ENCODE data around the gene REEP3. TPM values are rescaled to one million over a fixed set of nuclear protein-coding genes. Genes with fewer than 3 reads are reported as not detected.

Gene REEP3
- total RNA-seq, 2 experiments from 2014 or later = 16.7 to 19.4 TPM

DNA sequence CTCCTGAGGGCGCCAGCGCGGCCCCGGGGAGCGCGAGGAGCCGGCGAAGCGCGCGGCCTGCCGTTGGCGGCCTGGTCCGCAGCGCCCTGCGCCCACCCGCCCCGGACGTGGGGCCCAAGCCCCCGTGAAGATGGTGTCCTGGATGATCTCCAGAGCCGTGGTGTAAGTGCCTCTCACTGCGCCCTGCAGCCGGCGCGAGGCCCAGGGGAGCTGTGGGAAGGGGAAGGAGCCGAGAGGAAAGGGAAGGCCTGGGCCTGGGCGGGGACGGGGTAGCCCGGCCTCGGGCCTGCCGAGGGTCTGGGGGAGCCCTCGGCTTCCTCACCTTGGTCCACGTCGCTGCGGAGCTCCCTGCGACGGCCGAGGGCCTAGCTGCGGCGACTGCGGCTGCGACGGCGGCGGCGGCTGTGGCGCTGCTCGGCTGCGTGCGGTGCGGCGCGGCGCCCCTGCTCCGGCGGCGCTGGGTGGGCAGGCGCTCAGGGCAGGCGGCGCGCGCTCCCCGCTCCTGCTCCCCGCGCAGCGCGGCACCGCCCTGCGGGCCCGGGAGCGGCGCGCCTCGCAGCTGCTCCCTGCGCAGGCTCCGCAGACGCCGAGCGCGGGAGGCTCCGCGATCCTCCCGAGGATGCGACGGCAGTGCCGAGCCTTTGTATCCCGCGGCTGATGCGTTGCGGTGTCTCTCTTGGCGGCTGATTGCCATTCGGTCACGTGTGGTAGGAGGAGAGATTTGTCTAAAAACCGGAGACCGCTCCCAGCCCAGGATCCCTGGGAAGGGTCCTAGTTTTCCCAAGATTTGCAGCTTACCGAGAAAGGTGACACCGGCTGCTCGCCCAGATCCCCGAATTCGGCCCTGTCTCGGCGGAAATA lies 445 bp downstream of the REEP3 start:
- H3K9me3 Mint-ChIP-seq = no peaks in the 10 kb centered on the region
- peaks cover 18% of the 10 kb centered on the region for H3K36me3 Mint-ChIP-seq
- H3K27me3 Mint-ChIP-seq = no peaks in the 10 kb centered on the region
- ATAC-seq (ENCODE audit: low read depth) (peak; percentile 61), DNase-seq (peak; percentile 79)
- H3K27ac Mint-ChIP-seq = peak overlapping the region; percentile 83
- POLR2A ChIA-PET = interaction anchor here (0.5 to 3.9 kb wide), 13 partner anchors 27 to 705 kb away, joined by 3 to 20 read pairs (median 4); partner anchors contain the start of genes EGR2 and JMJD1C
- peak overlapping the region; percentile 80 for H3K4me3 Mint-ChIP-seq
- peaks cover 50% of the 10 kb centered on the region for H3K4me1 Mint-ChIP-seq

DNA sequence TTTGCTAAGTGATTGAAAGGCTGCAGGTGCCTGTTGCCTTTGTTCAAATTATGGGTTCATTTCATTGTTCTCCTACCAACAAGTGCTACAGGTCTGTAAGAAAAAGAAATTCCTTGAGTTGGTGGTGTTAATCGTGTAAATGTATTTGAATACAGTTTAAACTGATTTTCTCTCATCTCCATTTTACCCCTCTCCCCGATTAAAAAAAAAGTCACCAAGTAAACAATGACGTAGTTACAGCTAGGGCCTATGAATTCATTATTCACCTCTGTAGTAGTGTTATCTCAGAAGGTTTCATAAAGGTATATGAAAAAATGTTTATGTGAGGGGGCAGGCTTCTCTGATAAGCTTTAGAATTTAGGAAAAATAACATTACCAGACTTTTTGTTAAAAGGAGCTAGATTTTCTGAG lies 1.1 kb downstream of the REEP3 start:
- no peaks in the 10 kb centered on the region for H3K9me3 Mint-ChIP-seq
- H3K27me3 Mint-ChIP-seq = no peaks in the 10 kb centered on the region
- H3K4me3 Mint-ChIP-seq = peak overlapping the region; percentile 80
- peaks cover 44% of the 10 kb centered on the region for H3K4me1 Mint-ChIP-seq
- DNase-seq (no peak), ATAC-seq (ENCODE audit: low read depth) (no peak)
- H3K27ac Mint-ChIP-seq = peak overlapping the region; percentile 83
- POLR2A ChIA-PET = interaction anchor here (0.5 to 3.9 kb wide), 9 partner anchors 27 to 348 kb away, joined by 3 to 20 read pairs (median 6); partner anchors contain the start of gene JMJD1C
- peaks cover 20% of the 10 kb centered on the region for H3K36me3 Mint-ChIP-seq

DNA sequence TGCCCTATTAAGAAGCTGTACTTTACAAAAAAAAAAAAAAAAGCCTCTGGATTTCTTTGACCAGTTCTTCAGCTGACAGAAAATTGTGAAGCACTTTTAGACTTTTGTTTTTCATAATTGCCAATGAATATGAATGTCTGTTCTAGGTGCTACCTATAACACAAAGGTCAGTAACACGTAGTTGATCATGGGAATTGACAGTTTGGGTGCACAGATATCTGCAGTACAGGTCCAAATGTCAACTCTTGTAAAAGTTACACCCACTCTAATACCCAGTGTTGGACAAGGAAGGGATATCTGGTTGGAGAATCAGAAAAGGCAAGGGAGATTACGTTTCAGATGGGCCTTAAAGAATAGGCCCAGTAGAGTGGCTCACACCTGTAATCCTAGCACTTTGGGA lies 1.8 kb downstream of the REEP3 start:
- DNase-seq (no peak), ATAC-seq (ENCODE audit: low read depth) (no peak)
- H3K27ac Mint-ChIP-seq = peak overlapping the region; percentile 83
- H3K9me3 Mint-ChIP-seq = no peaks in the 10 kb centered on the region
- peaks cover 25% of the 10 kb centered on the region for H3K36me3 Mint-ChIP-seq
- H3K27me3 Mint-ChIP-seq = no peaks in the 10 kb centered on the region
- POLR2A ChIA-PET = interaction anchor here (1.1 to 3.9 kb wide), 4 partner anchors 28 to 298 kb away, joined by 3 to 20 read pairs (median 12); no protein-coding TSS in a partner anchor
- peaks cover 46% of the 10 kb centered on the region for H3K4me1 Mint-ChIP-seq
- peak overlapping the region; percentile 80 for H3K4me3 Mint-ChIP-seq

DNA sequence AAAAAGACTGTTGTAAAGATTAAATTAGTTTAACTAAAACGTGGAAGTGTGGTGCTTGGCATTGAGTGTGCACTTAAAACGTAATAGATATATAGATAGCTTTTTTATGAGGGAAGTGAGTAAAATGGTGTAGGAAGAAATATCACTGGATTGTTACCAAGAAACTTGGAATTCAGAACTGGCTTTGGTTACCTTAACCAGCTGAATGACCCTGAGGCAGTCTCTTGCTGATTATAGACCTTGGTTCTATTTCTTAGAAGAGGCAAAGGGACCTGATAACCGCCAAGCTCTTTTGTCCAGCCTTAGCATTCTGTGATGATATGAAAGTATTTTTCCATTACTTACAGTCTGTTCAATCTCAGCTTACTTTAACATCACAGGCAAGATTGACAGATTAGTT lies 3.8 kb downstream of the REEP3 start:
- ATAC-seq (ENCODE audit: low read depth) (no peak), DNase-seq (no peak)
- Mint-ChIP-seq H3K9me3 (no peaks in the 10 kb centered on the region), H3K4me3 (no peak overlapping the region), H3K4me1 (peaks cover 35% of the 10 kb centered on the region), H3K27me3 (no peaks in the 10 kb centered on the region), H3K27ac (no peak overlapping the region), H3K36me3 (peaks cover 30% of the 10 kb centered on the region)
- POLR2A ChIA-PET = interaction anchor here (0.7 kb wide), 1 partner anchor 65 kb away, joined by 3 read pairs; no protein-coding TSS in a partner anchor

DNA sequence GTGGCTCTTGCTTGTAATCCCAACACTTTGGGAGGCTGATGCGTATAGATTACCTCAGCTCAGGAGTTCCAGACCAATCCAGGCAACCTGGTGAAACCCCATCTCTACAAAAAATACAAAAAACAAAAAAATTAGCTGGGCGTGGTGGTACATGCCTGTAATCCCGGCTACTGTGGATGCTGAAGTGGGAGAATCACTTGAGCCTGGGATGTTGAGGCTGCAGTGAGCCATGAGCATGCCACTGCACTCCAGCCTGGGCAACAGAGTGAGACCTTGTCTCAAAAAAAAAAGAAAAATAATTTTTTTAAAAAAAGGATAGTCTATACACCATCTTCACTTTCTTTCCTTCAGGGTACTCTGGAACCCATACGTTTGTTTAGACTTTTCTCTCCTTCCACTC lies 6.2 kb downstream of the REEP3 start:
- H3K4me1 Mint-ChIP-seq = peaks cover 27% of the 10 kb centered on the region
- no peak overlapping the region for H3K4me3 Mint-ChIP-seq
- DNase-seq (no peak), ATAC-seq (ENCODE audit: low read depth) (no peak)
- peaks cover 32% of the 10 kb centered on the region for H3K36me3 Mint-ChIP-seq
- H3K9me3 Mint-ChIP-seq = no peaks in the 10 kb centered on the region
- POLR2A ChIA-PET = no interaction called here
- no peaks in the 10 kb centered on the region for H3K27me3 Mint-ChIP-seq
- H3K27ac Mint-ChIP-seq = no peak overlapping the region

DNA sequence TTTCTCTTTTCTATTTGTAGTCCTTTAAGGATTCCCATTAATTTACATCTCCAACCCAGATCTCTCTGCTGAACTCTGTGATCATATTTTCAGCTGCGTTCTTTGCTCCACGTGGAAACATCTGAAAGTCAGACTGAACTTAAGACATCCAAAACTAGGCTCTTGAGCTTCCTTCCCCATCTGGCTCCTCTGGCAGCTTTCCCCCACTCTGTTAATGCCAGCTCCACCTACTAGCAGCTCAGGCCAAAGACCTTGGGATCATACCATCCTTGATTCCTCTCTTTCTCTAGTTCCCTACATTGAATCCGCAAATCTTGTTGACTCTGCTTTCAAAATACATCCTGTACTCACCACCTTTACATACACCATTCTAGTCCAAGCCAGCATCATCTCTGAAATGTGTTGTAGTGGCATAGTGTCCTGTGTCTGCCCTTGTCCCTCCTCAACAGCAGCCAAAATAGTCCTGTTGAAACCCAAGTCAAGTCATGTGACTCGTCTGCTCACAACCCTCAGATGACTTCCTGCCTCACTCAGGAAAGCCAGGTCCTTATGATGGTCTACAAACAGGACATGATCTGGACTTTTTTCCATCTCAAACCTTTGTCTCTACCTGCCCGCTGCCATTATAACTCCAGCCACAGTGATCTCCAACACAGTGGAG lies 7.0 kb downstream of the REEP3 start:
- H3K4me3 Mint-ChIP-seq = peak overlapping the region; percentile 3
- POLR2A ChIA-PET = no interaction called here
- no peak for ATAC-seq (ENCODE audit: low read depth)
- no peaks in the 10 kb centered on the region for H3K9me3 Mint-ChIP-seq
- no peaks in the 10 kb centered on the region for H3K27me3 Mint-ChIP-seq
- H3K36me3 Mint-ChIP-seq = peaks cover 31% of the 10 kb centered on the region
- peak overlapping the region; percentile 47 for H3K27ac Mint-ChIP-seq
- H3K4me1 Mint-ChIP-seq = peaks cover 20% of the 10 kb centered on the region
- no peak for DNase-seq

DNA sequence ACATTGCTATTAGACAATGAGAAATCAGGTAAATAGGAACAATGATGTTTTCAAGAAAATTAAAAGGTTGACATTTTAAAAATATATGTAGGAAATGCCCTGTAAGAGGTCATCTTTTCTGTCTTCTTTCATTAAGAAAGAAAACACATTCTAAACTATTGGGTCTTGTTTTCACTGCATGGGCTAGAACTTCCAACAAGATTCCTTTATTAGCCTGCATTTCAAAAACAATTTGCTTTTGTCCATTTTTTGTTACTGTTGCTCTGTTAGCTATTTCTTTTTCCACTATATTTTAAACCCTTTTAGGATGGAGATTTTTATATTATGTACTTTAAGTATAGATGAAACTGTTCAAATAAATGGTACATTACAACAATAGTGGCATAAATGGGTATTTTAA lies 9.2 kb downstream of the REEP3 start:
- peaks cover 25% of the 10 kb centered on the region for H3K36me3 Mint-ChIP-seq
- no peak for ATAC-seq (ENCODE audit: low read depth)
- no peak overlapping the region for H3K27ac Mint-ChIP-seq
- DNase-seq = no peak
- POLR2A ChIA-PET = no interaction called here
- no peaks in the 10 kb centered on the region for H3K27me3 Mint-ChIP-seq
- H3K9me3 Mint-ChIP-seq = no peaks in the 10 kb centered on the region
- H3K4me3 Mint-ChIP-seq = no peak overlapping the region
- H3K4me1 Mint-ChIP-seq = peaks cover 12% of the 10 kb centered on the region

DNA sequence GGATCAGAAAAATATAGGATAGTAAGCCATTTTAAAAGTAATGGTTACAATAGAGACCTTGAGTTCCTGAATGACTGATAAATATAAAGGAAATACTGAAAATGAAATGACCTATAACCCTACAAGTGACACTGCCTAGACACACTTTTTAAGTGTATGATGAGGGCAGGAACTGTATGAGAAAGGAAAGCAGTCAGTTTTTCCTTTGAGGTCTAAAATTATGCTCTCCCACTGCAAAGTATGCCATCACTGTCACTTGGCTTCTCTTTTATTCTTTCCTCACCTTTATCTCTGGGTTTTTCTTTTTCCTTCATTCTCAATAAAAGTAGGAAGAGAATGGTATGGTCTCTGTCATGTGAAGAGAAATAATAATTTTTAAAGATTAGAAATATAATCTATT lies 13.5 kb downstream of the REEP3 start:
- H3K27me3 Mint-ChIP-seq = no peaks in the 10 kb centered on the region
- no peak overlapping the region for H3K27ac Mint-ChIP-seq
- no peak for ATAC-seq (ENCODE audit: low read depth)
- DNase-seq = no peak
- H3K4me3 Mint-ChIP-seq = no peak overlapping the region
- H3K36me3 Mint-ChIP-seq = peaks cover 4% of the 10 kb centered on the region
- no peaks in the 10 kb centered on the region for H3K9me3 Mint-ChIP-seq
- H3K4me1 Mint-ChIP-seq = peaks cover 2% of the 10 kb centered on the region
- POLR2A ChIA-PET = interaction anchor here (1.0 kb wide), 1 partner anchor 46 kb away, joined by 4 read pairs; no protein-coding TSS in a partner anchor

DNA sequence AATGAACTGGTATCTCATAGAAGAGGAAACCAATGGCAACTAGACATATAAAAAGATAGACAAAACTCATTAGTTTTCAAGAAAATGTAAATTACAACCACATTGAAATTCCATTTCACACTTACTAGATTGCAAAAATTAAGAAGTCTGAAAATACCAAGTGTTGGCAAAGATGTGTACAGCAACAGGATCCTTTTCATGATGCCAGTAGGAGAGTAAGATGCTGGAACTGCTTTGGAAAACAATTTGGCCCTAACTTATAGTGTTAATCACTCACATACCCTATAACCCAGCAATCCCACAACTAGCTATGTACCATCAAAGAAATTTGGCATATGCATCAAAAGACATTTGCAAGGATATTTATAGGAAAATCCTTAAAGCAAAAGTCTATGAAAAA lies 15.5 kb downstream of the REEP3 start:
- ATAC-seq (ENCODE audit: low read depth) (no peak), DNase-seq (no peak)

DNA sequence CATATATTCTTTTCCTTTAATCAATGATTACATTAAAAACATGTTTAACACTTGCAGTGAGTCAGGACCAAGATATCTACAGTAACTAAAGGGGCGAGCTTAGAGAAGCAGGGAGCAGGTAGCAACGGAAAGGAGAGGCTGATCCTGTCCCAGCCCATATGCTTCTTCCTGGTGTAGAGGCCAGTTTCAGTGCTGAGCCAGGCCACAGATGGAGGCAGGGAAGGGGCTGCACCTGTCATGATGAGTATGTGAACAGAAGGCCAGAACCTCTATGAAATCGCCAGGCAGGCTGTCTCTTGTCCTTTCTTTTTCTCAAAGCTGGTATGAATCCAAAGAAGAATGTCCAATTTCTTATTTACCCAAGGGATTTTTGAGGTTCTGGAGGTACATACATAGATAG lies 16.3 kb downstream of the REEP3 start:
- POLR2A ChIA-PET = no interaction called here
- Mint-ChIP-seq H3K27ac (no peak overlapping the region), H3K36me3 (no peaks in the 10 kb centered on the region), H3K27me3 (no peaks in the 10 kb centered on the region), H3K9me3 (no peaks in the 10 kb centered on the region), H3K4me1 (peaks cover 2% of the 10 kb centered on the region), H3K4me3 (no peak overlapping the region)
- DNase-seq (no peak), ATAC-seq (ENCODE audit: low read depth) (no peak)

More for the DNA sequence above, 15.5 kb downstream of the REEP3 start:
- Mint-ChIP-seq H3K9me3 (no peaks in the 10 kb centered on the region), H3K27ac (no peak overlapping the region), H3K27me3 (no peaks in the 10 kb centered on the region), H3K4me3 (no peak overlapping the region), H3K36me3 (no peaks in the 10 kb centered on the region), H3K4me1 (peaks cover 2% of the 10 kb centered on the region)
- POLR2A ChIA-PET = no interaction called here

DNA sequence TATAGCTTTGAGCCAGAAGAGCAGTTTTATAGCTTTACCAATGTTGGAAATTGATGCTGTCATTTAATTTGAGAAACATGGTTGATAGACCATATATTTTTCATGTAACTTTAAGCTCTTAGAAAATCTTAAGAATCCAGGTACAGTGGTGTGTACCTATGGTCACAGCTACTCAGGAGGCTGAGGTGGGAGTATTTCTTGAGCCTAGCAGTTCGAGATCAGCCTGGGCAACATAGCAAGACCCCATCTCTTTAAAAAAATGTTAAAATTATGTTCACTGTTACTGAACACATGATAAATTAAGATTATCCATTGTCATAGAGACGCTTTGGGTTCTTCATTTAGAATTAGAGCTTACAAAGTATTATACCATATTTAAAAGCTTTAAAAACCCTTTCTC lies 18.2 kb downstream of the REEP3 start:
- H3K27me3 Mint-ChIP-seq = no peaks in the 10 kb centered on the region
- H3K9me3 Mint-ChIP-seq = no peaks in the 10 kb centered on the region
- DNase-seq = no peak
- H3K4me3 Mint-ChIP-seq = no peak overlapping the region
- no peaks in the 10 kb centered on the region for H3K36me3 Mint-ChIP-seq
- POLR2A ChIA-PET = no interaction called here
- no peak overlapping the region for H3K27ac Mint-ChIP-seq
- ATAC-seq (ENCODE audit: low read depth) = no peak
- peaks cover 9% of the 10 kb centered on the region for H3K4me1 Mint-ChIP-seq

DNA sequence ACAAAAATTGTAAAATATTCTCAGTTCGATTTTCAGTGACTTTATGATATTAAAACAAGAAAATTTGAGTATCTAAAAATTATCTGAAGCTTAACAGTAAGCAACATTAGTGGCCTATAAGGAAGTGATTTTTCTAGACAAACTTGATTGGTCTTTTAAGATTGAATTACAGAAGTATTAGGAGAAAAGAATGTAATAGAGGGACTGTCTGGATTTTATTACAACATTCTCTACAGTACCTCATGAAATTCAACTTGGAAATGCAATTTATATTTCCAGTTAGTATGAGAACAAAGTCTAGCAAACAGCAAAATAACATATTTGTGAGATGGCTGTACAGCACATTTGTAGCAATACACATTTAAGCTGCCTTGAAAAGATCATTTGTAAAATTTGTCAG lies 18.8 kb downstream of the REEP3 start:
- H3K36me3 Mint-ChIP-seq = no peaks in the 10 kb centered on the region
- H3K27me3 Mint-ChIP-seq = no peaks in the 10 kb centered on the region
- H3K4me1 Mint-ChIP-seq = peaks cover 9% of the 10 kb centered on the region
- no peak overlapping the region for H3K27ac Mint-ChIP-seq
- no peak overlapping the region for H3K4me3 Mint-ChIP-seq
- no peaks in the 10 kb centered on the region for H3K9me3 Mint-ChIP-seq
- ATAC-seq (ENCODE audit: low read depth) = no peak
- DNase-seq = no peak
- POLR2A ChIA-PET = no interaction called here

DNA sequence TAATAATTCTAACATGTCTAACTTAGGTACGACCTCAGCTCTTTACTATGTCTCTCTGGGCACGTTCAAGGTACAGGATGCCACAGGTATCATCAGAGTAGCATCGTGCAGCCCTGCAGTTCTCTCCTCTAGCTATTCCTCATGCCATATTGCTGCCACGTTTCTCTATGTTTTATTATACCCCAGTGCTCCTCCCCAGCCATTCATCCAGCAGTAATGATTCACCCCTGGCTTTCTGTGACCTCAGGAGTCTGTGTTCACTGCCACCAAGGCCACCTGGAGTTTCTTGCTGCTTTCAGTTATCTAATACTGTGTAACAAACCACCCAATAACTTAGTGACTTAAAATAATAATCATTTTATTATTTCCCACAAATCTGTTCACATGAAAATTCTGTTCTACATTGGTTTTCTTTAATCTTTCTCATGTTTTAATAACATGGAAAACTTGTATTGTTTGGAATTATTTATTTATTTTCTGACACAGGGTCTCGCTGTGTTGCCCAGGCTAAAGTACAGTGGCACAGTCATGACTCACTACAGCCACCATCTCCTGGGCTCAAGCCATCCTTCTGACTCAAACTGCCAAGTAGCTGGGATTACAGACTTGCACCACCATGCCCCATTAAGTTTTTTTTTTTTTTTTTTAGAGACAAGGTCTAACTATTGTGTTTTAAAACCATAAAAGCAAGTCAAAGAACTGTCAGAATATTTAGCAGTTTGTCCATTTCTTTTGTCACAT lies 21.8 kb downstream of the REEP3 start:
- Mint-ChIP-seq H3K27me3 (no peaks in the 10 kb centered on the region), H3K4me1 (peaks cover 8% of the 10 kb centered on the region), H3K27ac (no peak overlapping the region), H3K36me3 (peaks cover 14% of the 10 kb centered on the region), H3K4me3 (no peak overlapping the region), H3K9me3 (no peaks in the 10 kb centered on the region)
- DNase-seq (no peak), ATAC-seq (ENCODE audit: low read depth) (no peak)
- POLR2A ChIA-PET = no interaction called here

Measured in activated naive CD8-positive, alpha-beta T cell treated with anti-CD3 and anti-CD28 coated beads, Interleukin-2, amount 10 ng/mL, durations not matched to agents 7 days and 5 days (primary cell).